K562 (cell line): ENCODE results near the gene PBX4. TPM values are rescaled to one million over a fixed set of nuclear protein-coding genes. Genes with fewer than 3 reads are reported as not detected.

Experiments used
- FOXO4 ChIP-seq: fragments of 450-650 bp; formaldehyde crosslinking; IDR thresholded peaks from 2 replicates; pipeline ENCODE4 v1.4.0; 2020; ENCODE audit warnings: mild to moderate bottlenecking, moderate library complexity
- PATZ1 ChIP-seq: fragments of 250-450 bp; sonication (Bioruptor Pico); IDR thresholded peaks from 2 replicates; pipeline ENCODE4 v1.5.0; 2020; ENCODE audit warnings: mild to moderate bottlenecking, borderline replicate concordance
- PBX2 ChIP-seq, 2 experiments: IDR thresholded peaks in 1 of 2; conservative IDR thresholded peaks in 1 of 2; 2 replicates each; pipeline ENCODE4 v1.6.1; 2016; ENCODE audit warnings: low read depth in 2 of 2, mild to moderate bottlenecking in 1 of 2, missing compliant biosample characterization in 1 of 2, missing genetic modification characterization in 1 of 2, moderate library complexity in 1 of 2
- TAF9B ChIP-seq: fragments of 450-650 bp; IDR thresholded peaks from 2 replicates; pipeline ENCODE4 v1.6.1; 2018; ENCODE audit warnings: mild to moderate bottlenecking; ENCODE audit not compliant: partially characterized antibody
- ZNF224 ChIP-seq: sonication (generic); formaldehyde crosslinking; IDR thresholded peaks from 2 replicates; pipeline ENCODE4 v1.8.0; 2022; ENCODE audit warnings: mild to moderate bottlenecking, missing genetic modification reagents
- polyA plus RNA-seq, 8 experiments: library from polyadenylated mRNA; depleted of rRNA in 4 of 8; stranded (reverse) in 5 of 8; unstranded in 3 of 8; fragments of >200 nt; fragmentation: Nextera tagmentation in 2 of 8; fragmentation: Illumina TruSeq in 1 of 8; extraction: Ambion mirVana in 2 of 8; extraction: Trizol in 1 of 8; gene quantifications; 2 replicates each; pipeline versions ENCODE4 v1.2.1 to v1.2.3, GENCODE V29; 2011 to 2014; ENCODE audit warnings: inconsistent platforms in 1 of 8, missing spikeins in 1 of 8
- total RNA-seq, 7 experiments: library from RNA; depleted of rRNA in 6 of 7; stranded (reverse); fragments of >200 nt in 6 of 7; fragmentation: Illumina TruSeq in 2 of 7; extraction: Trizol in 2 of 7; gene quantifications; 2 replicates each; pipeline versions ENCODE4 v1.2.1 to v1.2.3, GENCODE V29; 2011 to 2021; ENCODE audit warnings: low replicate concordance in 1 of 7

The PBX4 gene
- total and polyA plus RNA-seq, 9 of the 15 experiments (the other 6 are each of a cell fraction or from before 2014, with no cell fraction given): 0.11 to 3.8 (median 1.6) TPM; not detected in 1

GRCh38 chr19:19575411-19575810 is 43.1 kb downstream of the PBX4 start (continued):
- no peak for TF ChIP-seq PATZ1 (CRISPR knock-in tag)
- TF ChIP-seq FOXO4 (CRISPR knock-in tag): no peak
- no peak for TF ChIP-seq ZNF224 (CRISPR knock-in tag)
- no peak for TF ChIP-seq TAF9B
- no peak for TF ChIP-seq PBX2 (CRISPR knock-in tag; IDR thresholded peaks at IDR 0.05; ENCODE audit: low read depth)
- TF ChIP-seq PBX2 (tag; conservative IDR thresholded peaks at IDR 0.05; ENCODE audit: low read depth): no peak
